ENCODE measurements around the gene NEK7.

GRCh38 chr1:198352975-198353695, 196.3 kb downstream of the NEK7 start:
- no peak for TF ChIP-seq EP300 (IDR thresholded peaks at IDR 0.05)
- TF ChIP-seq POLR2A (IDR thresholded peaks at IDR 0.05): no peak

Data from sigmoid colon (tissue), 4 donors.